ENCODE data around the gene CSNK2A3. TPM values are rescaled to one million over a fixed set of nuclear protein-coding genes. Genes with fewer than 3 reads are reported as not detected.

CSNK2A3 gene
- total RNA-seq, 1 donor = 1.3 TPM

- H3K4me1 ChIP-seq (ENCODE audit: insufficient read depth, low read length) = no peaks in the 10 kb centered on the region
- H3K4me3 ChIP-seq (ENCODE audit: low read length) = no peak overlapping the region
- no peaks in the 10 kb centered on the region for H3K27me3 ChIP-seq (ENCODE audit: insufficient read depth, low read length)
- H3K9me3 ChIP-seq (ENCODE audit: low read depth, low read length) = no peaks in the 10 kb centered on the region
Measured at GRCh38 chr11:11387207-11387606, 34.2 kb upstream of the CSNK2A3 start.

DNA sequence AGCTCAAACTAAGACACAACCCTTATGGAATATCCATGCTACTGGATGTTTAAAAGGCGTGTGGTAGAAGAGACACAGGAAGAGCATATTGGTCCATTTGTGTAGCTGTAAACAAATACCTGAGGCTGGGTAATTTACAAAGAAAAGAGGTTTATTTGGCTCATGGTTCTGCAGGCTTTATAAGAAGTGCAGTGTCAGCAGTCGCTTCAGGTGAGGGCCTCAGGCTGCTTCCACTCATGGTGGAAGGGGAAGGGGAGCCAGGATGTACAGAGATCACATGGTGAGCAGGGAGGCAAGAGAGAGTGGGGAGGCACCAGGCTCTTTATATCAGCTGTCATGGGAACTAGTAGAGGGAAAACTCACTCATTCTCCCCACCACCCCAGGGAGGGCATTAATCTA, 31.8 kb upstream of the CSNK2A3 start:
- no peaks in the 10 kb centered on the region for H3K4me1 ChIP-seq (ENCODE audit: insufficient read depth, low read length)
- no peaks in the 10 kb centered on the region for H3K27me3 ChIP-seq (ENCODE audit: insufficient read depth, low read length)
- no peaks in the 10 kb centered on the region for H3K9me3 ChIP-seq (ENCODE audit: low read depth, low read length)
- no peak overlapping the region for H3K4me3 ChIP-seq (ENCODE audit: low read length)

- H3K4me1 ChIP-seq (ENCODE audit: insufficient read depth, low read length) = no peaks in the 10 kb centered on the region
- H3K27me3 ChIP-seq (ENCODE audit: insufficient read depth, low read length) = no peaks in the 10 kb centered on the region
- H3K4me3 ChIP-seq (ENCODE audit: low read length) = no peak overlapping the region
- H3K9me3 ChIP-seq (ENCODE audit: low read depth, low read length) = no peaks in the 10 kb centered on the region
Measured at GRCh38 chr11:11383995-11384394, 30.9 kb upstream of the CSNK2A3 start.

GRCh38 chr11:11382858-11383532, 29.9 kb upstream of the CSNK2A3 start:
- H3K27me3 ChIP-seq (ENCODE audit: insufficient read depth, low read length) = no peaks in the 10 kb centered on the region
- no peaks in the 10 kb centered on the region for H3K4me1 ChIP-seq (ENCODE audit: insufficient read depth, low read length)
- no peak overlapping the region for H3K4me3 ChIP-seq (ENCODE audit: low read length)
- H3K9me3 ChIP-seq (ENCODE audit: low read depth, low read length) = no peaks in the 10 kb centered on the region

GRCh38 chr11:11381471-11382105, 28.5 kb upstream of the CSNK2A3 start:
- no peaks in the 10 kb centered on the region for H3K4me1 ChIP-seq (ENCODE audit: insufficient read depth, low read length)
- no peak overlapping the region for H3K4me3 ChIP-seq (ENCODE audit: low read length)
- no peaks in the 10 kb centered on the region for H3K9me3 ChIP-seq (ENCODE audit: low read depth, low read length)
- H3K27me3 ChIP-seq (ENCODE audit: insufficient read depth, low read length) = no peaks in the 10 kb centered on the region

DNA sequence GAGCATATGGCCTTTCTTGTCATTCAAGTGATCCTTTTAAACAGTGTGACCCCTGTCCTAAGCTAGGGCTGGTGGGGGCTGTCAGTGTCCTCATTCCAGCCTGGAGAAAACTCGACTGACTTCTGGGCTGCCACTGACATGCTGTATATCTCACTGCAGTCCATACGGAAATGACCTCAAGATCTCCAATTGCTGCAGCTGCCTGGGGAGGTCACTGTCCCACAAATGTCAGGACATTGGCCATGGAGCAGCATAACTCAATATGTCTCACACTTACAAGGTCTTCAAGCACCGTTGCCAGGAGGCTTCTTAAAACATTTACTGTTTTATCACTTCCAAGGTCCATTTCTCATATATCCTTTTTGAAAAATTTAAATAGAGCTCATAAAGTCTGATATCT, 27.8 kb upstream of the CSNK2A3 start:
- no peak overlapping the region for H3K4me3 ChIP-seq (ENCODE audit: low read length)

GRCh38 chr11:11380340-11380739, 27.3 kb upstream of the CSNK2A3 start:
- Histone ChIP-seq H3K4me3 (ENCODE audit: low read length) (no peak overlapping the region), H3K4me1 (ENCODE audit: insufficient read depth, low read length) (no peaks in the 10 kb centered on the region), H3K27me3 (ENCODE audit: insufficient read depth, low read length) (no peaks in the 10 kb centered on the region), H3K9me3 (ENCODE audit: low read depth, low read length) (no peaks in the 10 kb centered on the region)

More for the DNA sequence above, 27.8 kb upstream of the CSNK2A3 start:
- no peaks in the 10 kb centered on the region for H3K27me3 ChIP-seq (ENCODE audit: insufficient read depth, low read length)
- no peaks in the 10 kb centered on the region for H3K4me1 ChIP-seq (ENCODE audit: insufficient read depth, low read length)
- no peaks in the 10 kb centered on the region for H3K9me3 ChIP-seq (ENCODE audit: low read depth, low read length)

DNA sequence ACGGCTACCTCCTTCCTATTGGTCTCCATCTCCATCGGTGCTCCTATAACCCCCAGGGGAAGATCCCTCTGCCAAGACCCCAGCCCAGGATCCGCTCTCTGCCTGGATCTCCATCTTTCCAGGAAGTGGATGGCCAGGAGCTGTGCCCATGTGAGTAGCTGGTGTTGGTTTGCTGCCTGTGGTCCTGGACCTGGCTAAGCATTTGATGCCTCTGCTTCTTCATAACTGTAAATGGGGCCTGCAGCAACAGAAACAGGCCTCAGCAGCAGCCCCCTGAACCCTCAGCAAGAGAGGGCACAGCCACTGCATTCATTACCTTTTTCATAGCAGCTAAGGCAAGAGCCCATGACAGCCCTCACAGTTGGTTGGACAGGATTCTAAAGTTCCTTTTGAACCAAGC, 26.6 kb upstream of the CSNK2A3 start:
- Histone ChIP-seq H3K27me3 (ENCODE audit: insufficient read depth, low read length) (no peaks in the 10 kb centered on the region), H3K9me3 (ENCODE audit: low read depth, low read length) (no peaks in the 10 kb centered on the region), H3K4me1 (ENCODE audit: insufficient read depth, low read length) (no peaks in the 10 kb centered on the region), H3K4me3 (ENCODE audit: low read length) (no peak overlapping the region)

- Histone ChIP-seq H3K9me3 (ENCODE audit: low read depth, low read length) (no peaks in the 10 kb centered on the region), H3K4me1 (ENCODE audit: insufficient read depth, low read length) (no peaks in the 10 kb centered on the region), H3K27me3 (ENCODE audit: insufficient read depth, low read length) (no peaks in the 10 kb centered on the region), H3K4me3 (ENCODE audit: low read length) (no peak overlapping the region)
Measured at GRCh38 chr11:11378184-11378940, 25.3 kb upstream of the CSNK2A3 start.

DNA sequence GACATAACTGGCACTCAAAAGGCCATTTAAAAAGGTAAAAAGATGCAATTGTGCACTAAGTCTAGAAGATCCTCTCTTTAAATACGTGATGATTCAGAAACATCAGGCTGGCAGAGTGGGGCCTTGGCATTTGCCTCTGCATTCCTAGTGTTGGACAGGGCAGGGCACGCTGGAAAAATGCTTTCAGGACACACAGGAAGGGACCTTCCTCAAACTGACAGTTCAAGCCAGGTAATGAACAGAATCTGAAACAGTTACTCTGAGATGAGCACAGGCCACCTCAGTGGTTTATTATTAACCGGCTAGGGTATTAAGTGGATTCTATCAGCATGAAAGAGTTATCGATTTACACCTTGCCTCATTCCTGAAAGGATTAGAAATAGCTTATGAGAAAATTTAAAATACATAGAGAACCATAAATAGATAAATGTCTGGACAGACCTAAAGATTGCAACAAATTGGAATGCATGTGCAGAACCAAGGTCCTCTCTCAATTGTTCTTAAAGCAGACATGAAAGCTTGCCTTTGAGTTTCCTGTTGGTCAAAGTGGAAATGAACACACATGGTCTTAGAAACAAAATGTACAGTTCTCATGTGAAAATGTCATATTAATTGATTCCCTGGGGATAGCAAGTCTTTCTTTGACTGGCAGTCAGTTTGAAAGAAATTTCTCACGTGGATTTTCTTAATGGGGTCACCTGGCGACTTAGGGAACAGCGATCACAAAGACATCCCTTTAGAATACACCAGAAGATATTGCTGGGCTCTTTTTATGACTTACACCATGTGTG, 21.5 kb upstream of the CSNK2A3 start:
- Histone ChIP-seq H3K4me1 (ENCODE audit: insufficient read depth, low read length) (peaks cover 9% of the 10 kb centered on the region), H3K4me3 (ENCODE audit: low read length) (no peak overlapping the region), H3K9me3 (ENCODE audit: low read depth, low read length) (no peaks in the 10 kb centered on the region), H3K27me3 (ENCODE audit: insufficient read depth, low read length) (no peaks in the 10 kb centered on the region)

- H3K27me3 ChIP-seq (ENCODE audit: insufficient read depth, low read length) = no peaks in the 10 kb centered on the region
- peaks cover 9% of the 10 kb centered on the region for H3K4me1 ChIP-seq (ENCODE audit: insufficient read depth, low read length)
- no peaks in the 10 kb centered on the region for H3K9me3 ChIP-seq (ENCODE audit: low read depth, low read length)
- no peak overlapping the region for H3K4me3 ChIP-seq (ENCODE audit: low read length)
Measured at GRCh38 chr11:11373934-11374333, 20.9 kb upstream of the CSNK2A3 start.

DNA sequence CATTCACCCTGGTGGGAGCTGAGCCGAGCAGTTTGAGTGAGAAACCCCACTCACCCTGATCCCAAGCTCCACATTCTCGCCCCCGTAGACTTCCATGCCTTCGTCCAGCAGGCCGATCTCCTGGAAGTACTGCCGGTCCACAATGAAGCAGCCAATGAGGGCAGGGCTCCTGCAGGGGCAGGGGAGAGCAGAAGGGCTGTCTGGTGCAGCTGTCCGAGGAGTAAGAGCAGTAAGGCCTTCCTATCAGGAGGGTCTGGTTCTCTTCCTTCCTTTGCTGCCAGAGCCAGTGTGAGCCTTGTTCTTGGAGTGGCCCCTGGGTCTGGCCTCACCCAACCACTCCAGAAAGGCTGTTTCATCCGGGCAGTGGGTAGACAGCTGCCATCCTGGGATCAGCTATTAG, 19.4 kb upstream of the CSNK2A3 start:
- H3K9me3 ChIP-seq (ENCODE audit: low read depth, low read length) = no peaks in the 10 kb centered on the region

DNA sequence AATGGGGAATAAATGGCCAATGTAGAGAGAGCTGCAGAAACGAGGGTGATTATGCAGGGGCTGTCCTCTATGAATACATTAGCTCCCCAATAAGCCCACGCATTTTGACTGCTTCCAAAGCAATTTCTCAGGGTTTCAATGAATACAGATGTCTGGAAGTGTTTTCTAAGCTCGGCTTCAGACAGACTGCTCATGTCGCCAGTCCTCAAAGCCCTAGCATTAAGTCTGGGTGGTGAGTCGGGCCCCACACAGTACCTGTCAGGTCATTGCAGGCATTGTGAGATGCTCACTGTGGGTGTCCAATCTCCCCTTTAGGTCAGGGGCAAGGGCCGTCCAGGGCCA, 17.9 kb upstream of the CSNK2A3 start:
- H3K27me3 ChIP-seq (ENCODE audit: insufficient read depth, low read length) = peaks cover under 1% of the 10 kb centered on the region

More for the DNA sequence above, 19.4 kb upstream of the CSNK2A3 start:
- Histone ChIP-seq H3K4me3 (ENCODE audit: low read length) (no peak overlapping the region), H3K4me1 (ENCODE audit: insufficient read depth, low read length) (peaks cover 9% of the 10 kb centered on the region), H3K27me3 (ENCODE audit: insufficient read depth, low read length) (no peaks in the 10 kb centered on the region)

DNA sequence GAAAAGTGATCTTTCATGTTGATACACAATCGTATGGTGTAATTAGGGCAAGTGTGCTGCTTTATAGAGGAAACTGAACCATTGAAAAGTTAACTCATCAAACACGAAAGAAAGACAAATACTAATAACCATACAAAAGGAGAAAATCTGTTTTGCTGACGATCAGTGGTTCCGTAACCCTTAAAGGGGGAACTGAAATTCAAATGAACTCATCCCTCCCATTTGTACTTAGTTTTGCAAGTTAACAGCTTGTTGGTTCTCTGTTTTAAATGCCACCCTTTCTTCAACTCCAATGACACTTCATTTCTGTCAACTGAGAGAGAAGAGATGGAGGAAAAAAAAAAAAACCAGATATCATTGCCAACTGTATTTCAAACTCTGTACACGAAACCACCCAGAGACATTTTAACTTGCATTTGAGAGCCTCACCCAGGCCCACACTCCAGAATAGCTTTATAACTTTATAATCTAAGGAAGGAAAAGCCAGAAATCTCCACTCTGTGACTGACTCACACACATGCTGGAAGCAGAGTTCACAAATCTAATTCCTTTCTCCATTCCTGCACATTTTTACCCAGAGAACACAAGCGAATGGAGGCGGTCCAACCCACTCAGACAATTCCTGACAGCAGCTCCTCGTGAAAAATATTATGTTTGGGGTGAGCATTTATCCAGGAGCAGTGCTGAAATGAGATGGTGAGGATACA, 17.4 kb upstream of the CSNK2A3 start:
- peaks cover 9% of the 10 kb centered on the region for H3K4me1 ChIP-seq (ENCODE audit: insufficient read depth, low read length)
- no peak overlapping the region for H3K4me3 ChIP-seq (ENCODE audit: low read length)
- H3K9me3 ChIP-seq (ENCODE audit: low read depth, low read length) = no peaks in the 10 kb centered on the region
- H3K27me3 ChIP-seq (ENCODE audit: insufficient read depth, low read length) = peaks cover 3% of the 10 kb centered on the region

More for the DNA sequence above, 17.9 kb upstream of the CSNK2A3 start:
- no peaks in the 10 kb centered on the region for H3K9me3 ChIP-seq (ENCODE audit: low read depth, low read length)
- peaks cover 9% of the 10 kb centered on the region for H3K4me1 ChIP-seq (ENCODE audit: insufficient read depth, low read length)
- H3K4me3 ChIP-seq (ENCODE audit: low read length) = no peak overlapping the region

Data from mononuclear cell (primary cell).